Measurements from ENCODE around the gene RPAP2.

GRCh38 chr1:92411511-92411910, 112.7 kb downstream of the RPAP2 start:
- TF ChIP-seq POLR2A (IDR thresholded peaks at IDR 0.05; ENCODE audit: low read length) (no peak), GATA1 (IDR thresholded peaks at IDR 0.05; ENCODE audit: low read depth, low read length) (no peak)

All from erythroblast (primary cell).